Activated gamma-delta T cell treated with Interleukin-2 at 50 U/mL for 16 hours (primary cell): Measurements from ENCODE around the gene ICAM5.
"Not testable (repeated sequence)": the region's sequence is repeated elsewhere in the genome, so short reads cannot be mapped to it uniquely, and the experiment has no call there.

Source experiments
- DNase-seq: peaks from one replicate; pipeline ENCODE4 v3.0.0-alpha.2; 2020

Gene ICAM5

GRCh38 chr19:10321417-10321797 is 31.7 kb downstream of the ICAM5 start:
- no peak for DNase-seq

DNA sequence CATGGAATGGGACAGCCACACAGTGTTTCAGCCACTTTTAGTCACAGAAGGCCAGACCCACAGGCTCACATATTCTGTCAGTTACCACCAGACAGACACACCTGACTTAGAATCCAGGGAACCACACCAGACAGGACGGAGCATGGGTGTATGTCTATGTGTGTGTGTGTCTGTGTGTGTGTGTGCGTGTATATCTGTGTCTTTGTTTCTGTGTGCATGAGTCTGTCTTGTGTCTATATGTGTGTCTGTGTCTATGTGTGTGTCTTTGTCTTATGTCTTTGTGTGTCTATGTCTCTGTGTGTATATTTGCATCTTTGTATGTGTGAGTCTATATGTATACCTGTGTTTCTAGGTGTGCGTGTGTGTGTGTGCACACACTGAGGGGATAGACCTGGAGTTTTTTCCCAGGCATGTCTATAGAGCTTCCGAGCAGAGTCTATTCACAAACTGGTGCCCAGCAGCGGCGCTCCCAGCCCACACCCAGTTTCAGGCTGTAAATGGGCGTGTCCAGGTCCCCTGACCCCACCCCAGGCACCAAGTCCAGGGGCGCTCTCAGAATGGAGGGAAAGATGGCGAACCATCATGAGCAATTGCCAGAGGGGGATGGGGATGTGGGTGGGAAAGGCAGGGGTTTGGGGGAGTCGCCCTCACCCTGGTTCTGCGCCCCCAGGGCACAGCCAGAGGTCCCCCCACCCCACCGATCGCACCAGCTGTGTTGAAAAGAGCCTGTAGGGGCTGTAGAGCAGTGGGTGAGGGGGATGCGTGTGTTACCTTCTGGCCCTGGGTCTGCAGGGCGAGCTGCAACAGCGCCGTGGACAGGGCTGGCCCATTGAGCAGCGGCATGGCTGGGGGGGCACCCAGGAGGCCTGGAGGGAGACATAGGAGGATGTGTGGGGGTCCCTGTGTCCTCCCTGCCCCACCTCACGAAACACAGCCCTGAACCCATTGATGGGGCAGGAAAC is 32.4 kb downstream of the ICAM5 start:
- DNase-seq, result no peak

DNA sequence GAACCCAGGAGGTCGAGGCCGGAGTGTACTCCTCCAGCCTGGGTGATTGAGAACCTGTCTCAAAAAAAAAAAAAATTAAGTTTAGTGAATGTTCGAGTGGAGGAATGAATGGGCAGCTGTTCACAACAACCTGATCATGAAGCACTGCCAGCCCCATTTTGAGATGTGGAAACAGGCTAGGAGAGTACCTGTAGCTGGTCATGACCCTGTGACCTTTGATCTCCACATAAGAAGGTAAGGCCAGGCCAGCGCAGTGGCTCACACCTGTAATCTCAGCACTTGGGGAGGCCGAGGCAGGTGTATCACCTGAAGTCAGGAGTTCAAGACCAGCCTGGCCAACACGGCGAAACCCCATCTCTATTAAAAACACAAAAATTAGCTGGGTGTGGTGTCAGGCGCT is 36.0 kb downstream of the ICAM5 start:
- no peak for DNase-seq

- no peak for DNase-seq
Measured at GRCh38 chr19:10327793-10328192, 38.0 kb downstream of the ICAM5 start.

GRCh38 chr19:10328558-10329429 is 39.0 kb downstream of the ICAM5 start:
- no peak for DNase-seq

GRCh38 chr19:10329555-10329954 is 39.8 kb downstream of the ICAM5 start:
- no peak for DNase-seq

DNA sequence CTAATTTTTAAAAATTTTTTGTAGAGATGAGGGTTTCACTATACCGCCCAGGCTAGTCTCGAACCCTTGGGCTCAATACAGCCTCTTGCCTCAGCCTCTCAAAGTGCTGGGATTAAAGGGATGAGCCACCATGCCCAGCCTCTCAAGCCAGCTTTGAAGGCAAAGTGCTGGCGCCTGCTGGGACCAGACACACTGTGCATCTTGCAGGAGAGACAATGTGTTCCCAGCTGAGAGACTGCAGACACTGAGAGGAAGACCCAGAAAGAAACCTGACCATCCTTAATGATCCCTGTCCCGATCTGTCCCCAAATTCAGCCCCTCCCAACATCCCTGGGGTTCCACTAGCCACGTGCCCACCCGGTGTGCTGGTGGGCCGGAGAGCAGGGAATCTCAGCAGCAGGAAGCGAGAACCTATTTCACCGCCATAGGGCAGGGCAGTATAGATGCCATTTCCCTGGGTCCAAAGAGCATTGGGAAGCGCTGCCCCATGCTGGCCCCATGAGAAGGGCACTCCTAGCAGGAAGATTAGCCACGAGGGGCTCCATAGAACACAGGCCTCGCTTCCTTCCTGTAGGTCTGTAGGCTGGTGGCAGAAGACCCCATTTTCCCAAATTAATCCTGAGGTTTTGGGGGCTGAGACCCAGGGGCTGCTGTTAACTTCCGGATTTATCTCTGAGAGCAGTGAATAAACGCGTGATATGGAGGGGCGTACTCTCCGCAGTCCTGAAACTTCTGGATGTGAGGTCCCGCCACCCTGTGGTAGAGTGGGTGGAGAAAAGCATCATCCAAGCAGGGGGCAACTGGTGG is 42.6 kb downstream of the ICAM5 start:
- no peak for DNase-seq

DNA sequence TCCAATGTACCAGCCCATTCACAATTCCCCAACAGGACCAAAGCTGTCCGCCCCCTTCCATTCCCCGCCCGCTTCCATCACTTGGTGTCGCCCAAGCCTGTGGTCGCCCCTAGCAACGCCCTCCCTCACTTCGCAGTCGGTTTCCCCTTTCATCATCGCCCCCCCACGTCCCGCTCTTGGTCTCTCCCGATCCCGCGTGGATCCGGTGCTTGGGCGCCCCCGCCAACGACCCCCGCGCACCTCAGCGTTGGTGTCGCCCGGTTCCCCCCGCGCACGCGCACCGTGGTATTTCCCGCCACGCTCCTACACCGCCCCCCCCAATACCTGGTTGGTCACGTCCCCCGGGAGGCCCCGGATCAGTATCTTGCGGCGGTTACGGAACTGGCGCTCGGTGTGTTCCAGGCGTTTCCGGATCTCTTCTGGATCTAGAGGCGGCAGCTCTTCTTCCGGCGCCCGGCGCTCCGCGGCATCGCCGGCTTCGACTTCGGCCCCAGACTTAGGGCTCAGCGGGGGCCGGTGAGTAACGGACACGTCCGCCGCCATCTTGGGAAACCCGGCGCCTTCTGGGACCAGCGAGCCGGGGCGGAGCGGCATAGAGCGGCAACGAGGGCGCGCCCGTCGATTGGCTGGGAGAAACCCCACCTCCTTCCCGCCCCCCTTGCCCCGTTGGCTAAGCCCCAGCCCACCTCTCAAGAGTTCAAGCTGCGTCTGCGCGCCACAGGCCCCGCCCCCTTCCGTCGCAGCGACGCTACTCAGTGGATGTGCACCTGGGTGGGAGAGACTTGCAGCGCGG is 43.4 kb downstream of the ICAM5 start, which contains the start of gene RAVER1:
RAVER1 (minus strand) TSS at position 565 of the 793 bp plus-strand sequence; CDS start at position 543, 22 bp downstream.
- peak; percentile 98 for DNase-seq

GRCh38 chr19:10333758-10334587 is 44.2 kb downstream of the ICAM5 start:
- no peak for DNase-seq

DNA sequence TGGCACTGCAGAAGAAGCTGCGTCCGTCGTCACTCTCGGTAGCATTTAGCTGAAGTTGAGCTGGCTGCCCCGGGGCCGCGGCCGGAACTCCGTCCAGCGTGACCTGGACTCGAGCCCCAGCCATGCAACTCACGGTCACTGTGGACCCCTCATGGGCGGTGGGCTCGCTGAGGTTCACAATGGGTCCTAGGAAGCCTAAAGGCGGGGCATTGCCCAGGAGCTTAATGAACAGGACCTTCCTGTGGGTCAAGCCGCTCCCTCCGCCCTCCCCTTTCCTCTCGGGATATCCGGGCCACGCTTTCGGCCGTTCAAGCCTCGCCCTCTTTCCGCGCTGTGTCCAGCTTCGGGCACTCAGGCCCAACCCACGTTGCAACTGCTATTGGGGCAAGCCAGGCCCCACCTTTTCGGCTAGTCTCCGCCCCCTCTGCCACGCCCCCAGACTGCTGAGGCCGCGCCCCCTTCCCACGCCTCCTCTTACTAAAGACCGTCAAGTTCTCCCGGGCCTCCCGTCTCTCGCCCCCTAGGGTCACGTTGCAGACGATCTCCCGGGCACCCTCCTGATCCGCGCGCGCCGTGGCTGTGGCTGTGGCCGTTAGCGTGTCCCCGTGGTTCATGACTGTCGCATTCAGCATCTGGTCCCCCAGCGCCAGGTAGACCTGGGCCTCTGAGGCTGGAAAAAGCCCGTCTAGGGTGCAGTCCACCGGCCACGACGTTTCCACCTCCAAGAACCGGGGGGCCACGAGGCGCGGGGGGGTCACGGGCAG is 45.0 kb downstream of the ICAM5 start:
- no peak for DNase-seq

DNA sequence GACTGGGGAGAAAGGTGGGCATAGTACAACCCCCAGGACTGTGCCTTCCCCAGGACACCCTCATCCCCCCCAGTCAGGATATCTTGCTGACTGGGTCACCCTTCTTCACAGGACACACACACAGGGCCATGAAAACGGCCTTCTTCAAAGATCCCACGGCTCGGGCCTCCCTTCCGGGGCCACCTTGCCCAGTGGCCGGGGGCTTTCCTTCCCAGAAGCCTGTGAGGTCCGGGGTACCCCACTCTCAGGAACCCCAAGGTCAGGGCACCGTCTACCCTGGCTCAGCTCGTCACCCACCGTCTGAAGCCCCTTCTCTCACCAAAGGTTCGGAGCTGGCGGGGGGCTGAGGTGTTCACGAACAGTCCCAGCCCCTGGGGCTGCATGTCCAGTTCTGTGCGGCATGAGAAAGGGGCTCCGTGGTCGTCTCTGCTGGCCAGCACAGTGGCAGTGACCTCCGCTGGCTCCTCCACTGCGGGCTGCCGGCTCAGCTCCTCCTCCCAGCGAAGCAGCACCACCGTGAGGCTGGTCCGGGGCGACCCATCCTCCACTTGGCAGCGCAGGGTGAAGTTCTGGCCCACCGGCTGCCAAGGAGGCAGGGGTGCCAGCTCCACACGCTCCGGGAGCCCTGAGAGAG is 45.7 kb downstream of the ICAM5 start:
- DNase-seq, result no peak

DNA sequence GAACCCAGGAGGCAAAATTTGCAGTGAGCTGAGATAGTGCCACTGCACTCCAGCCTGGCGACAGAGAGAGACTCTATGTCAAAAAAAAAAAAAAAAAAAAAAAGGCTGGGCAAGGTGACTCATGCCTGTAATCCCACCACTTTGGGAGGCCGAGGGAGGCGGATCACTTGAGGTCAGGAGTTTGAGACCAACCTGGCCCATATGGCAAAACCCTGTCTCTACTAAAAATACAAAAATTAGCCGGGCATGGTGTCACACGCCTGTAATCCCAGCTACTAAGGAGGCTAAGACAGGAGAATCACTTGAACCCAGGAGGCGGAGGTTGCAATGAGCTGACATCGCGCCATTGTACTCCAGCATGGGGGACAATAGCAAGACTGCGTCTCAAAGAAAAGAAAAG is 47.0 kb downstream of the ICAM5 start:
- DNase-seq, result not testable (repeated sequence)

DNA sequence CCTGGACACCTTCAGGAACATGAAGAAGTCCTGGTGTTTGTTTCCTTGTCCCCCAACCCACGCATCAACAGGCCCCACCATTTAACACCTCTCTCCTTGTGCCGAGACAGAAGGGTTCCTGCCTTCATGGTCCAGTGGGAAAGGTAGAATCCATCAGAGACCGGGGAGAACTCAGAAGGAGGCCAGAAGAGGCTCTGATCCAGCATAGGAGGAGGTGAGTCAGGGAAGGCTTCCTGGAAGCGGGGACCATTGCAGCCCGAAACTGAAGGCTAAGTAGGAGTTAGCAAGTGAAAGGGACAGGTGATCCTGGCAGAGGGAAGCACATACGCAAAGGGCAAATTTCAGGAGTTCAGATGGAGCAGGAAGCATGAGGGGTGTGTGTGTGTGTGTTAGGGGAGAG is 49.2 kb downstream of the ICAM5 start:
- DNase-seq, result no peak

DNA sequence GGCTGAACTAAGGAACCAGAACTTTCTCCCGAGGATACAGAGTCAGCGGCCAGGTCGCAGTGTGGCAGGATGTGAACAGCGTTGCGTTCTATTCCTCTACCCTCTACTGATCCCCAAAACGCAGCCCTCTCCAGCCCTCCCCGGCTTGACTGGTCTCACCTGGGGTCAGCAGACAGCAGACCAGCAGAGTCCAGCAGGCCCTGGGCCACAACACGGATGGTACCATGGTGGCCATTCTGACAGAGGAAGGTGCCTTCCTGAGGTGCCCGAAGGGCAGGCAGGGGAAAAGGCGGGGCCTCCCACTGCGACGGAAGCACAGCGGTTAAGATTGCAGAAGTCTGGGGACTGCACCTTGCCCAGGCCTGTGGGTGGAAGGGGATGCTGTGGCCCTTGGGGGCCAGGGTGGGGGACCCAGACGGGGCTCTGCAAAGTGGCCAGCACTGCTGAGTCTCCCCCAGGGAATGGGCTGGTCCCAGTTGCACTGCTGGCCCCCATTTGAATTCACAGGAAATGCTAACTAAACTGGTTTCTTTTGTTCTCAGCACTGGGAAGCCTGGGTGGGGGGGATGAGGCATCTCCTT is 49.7 kb downstream of the ICAM5 start, which contains the start of gene ICAM3:
ICAM3 (minus strand) TSS at position 245 of the 581 bp plus-strand sequence; CDS start at position 235, 10 bp downstream.
- peak; percentile 68 for DNase-seq

- no peak for DNase-seq
Measured at GRCh38 chr19:10339977-10340376, 50.2 kb downstream of the ICAM5 start.

DNA sequence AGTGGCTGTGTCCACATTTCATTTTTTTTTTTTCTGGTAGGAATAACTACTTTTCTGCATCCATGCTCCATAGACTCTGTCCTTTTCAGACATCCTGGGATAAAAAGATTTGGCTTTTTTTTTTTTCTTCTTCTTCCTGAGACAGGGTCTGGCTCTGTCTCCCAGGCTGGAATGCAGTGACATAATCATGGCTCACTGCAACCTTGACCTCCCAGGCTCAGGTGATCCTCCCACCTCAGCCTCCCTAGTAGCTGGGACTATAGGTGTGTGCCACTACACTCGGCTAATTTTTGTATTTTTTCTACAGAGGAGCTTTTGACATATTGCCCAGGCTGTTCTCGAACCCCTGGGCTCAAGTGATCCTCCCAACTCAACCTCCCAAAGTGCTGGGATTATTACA is 53.7 kb downstream of the ICAM5 start:
- no peak for DNase-seq

DNA sequence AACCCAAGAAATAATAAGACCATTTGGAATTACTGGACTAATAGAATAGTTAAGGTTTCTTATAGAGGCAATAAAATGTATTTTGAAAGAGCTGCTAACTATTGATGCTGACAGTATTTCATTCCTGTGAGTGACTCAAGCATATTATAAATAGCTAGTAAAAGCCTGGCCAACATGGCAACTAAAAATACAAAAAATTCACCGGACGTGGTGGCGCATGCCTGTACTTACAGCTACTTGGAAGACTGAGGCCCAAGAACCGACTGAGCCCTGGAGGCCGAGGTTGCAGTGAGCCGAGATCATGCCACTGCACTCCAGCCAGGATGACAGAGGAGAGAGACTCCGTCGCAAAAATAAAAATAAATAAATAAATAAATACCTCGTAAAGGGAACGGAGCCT is 55.0 kb downstream of the ICAM5 start:
- DNase-seq, result no peak
